Smooth muscle cell (in vitro differentiated cells): Measurements from ENCODE around the gene SFMBT2. TPM values are rescaled to one million over a fixed set of nuclear protein-coding genes. Genes with fewer than 3 reads are reported as not detected.
A peak's percentile ranks its signal among the peaks of the same experiment; 100 is the strongest.

Experiments
- DNase-seq: peaks from one replicate; lab custom pipeline; 2025; ENCODE audit not compliant: unreplicated experiment; lab: John Stamatoyannopoulos, UW
- H2AFZ ChIP-seq: fragments of 200-600 bp; sonication (generic); 2 replicates; pipeline ENCODE4 v1.6.0; 2016; ENCODE audit warnings: antibody characterized with exemption, low read depth, mild to moderate bottlenecking
- H3F3A ChIP-seq: fragments of 200-600 bp; sonication (generic); 2 replicates; pipeline ENCODE4 v1.6.0; 2017; ENCODE audit warnings: antibody characterized with exemption, low read depth
- H3K27ac ChIP-seq: fragments of 200-600 bp; sonication (generic); 2 replicates; pipeline ENCODE4 v1.5.1; 2016; ENCODE audit warnings: low read depth, mild to moderate bottlenecking
- H3K27me3 ChIP-seq: fragments of 200-600 bp; sonication (generic); 2 replicates; pipeline ENCODE4 v1.6.1; 2016; ENCODE audit warnings: low read depth, mild to moderate bottlenecking
- H3K36me3 ChIP-seq: fragments of 200-600 bp; sonication (generic); 2 replicates; pipeline ENCODE4 v1.5.1; 2016; ENCODE audit warnings: low read depth
- H3K4me1 ChIP-seq: fragments of 200-600 bp; sonication (generic); 2 replicates; pipeline ENCODE4 v1.5.1; 2016; ENCODE audit warnings: low read depth
- H3K4me2 ChIP-seq: fragments of 200-600 bp; sonication (generic); 2 replicates; pipeline ENCODE4 v1.6.0; 2016; ENCODE audit warnings: mild to moderate bottlenecking
- H3K4me3 ChIP-seq: fragments of 200-600 bp; sonication (generic); 2 replicates; pipeline ENCODE4 v1.5.1; 2016; ENCODE audit warnings: mild to moderate bottlenecking
- H3K79me2 ChIP-seq: fragments of 200-600 bp; sonication (generic); 2 replicates; pipeline ENCODE4 v1.6.0; 2016; ENCODE audit warnings: low read depth, mild to moderate bottlenecking
- H3K9ac ChIP-seq: fragments of 200-600 bp; sonication (generic); 2 replicates; pipeline ENCODE4 v1.6.0; 2016; ENCODE audit warnings: low read depth
- H3K9me3 ChIP-seq: fragments of 200-600 bp; sonication (generic); replicated peaks from 2 replicates; pipeline ENCODE4 v1.5.1; 2016; ENCODE audit warnings: low read depth
- H4K20me1 ChIP-seq: fragments of 200-600 bp; sonication (generic); 2 replicates; pipeline ENCODE4 v1.6.0; 2016; ENCODE audit warnings: low read depth
- WGBS: methylation state at CpG from one replicate; pipeline ENCODE4 v1.1.7; 2016; ENCODE audit warnings: low lambda C conversion rate; 5-methylcytosine and 5-hydroxymethylcytosine counted together
- polyA plus RNA-seq: library from polyadenylated mRNA; unstranded; fragments of >200 nt; fragmentation: Nextera tagmentation; extraction: Ambion mirVana; gene quantifications from 2 replicates; pipeline ENCODE4 v1.2.1, GENCODE V29; 2016
- total RNA-seq: library from RNA; depleted of rRNA; stranded (reverse); fragments of >200 nt; gene quantifications from 2 replicates; pipeline ENCODE4 v1.2.3, GENCODE V29; 2014
- TF ChIP-seq, protein P1 (sequence below): fragments of 200-600 bp; sonication (generic); IDR thresholded peaks from 2 replicates; pipeline ENCODE4 v1.5.1; 2017; ENCODE audit warnings: borderline replicate concordance, mild to moderate bottlenecking, antibody characterized with exemption; ENCODE audit not compliant: insufficient read depth, poor library complexity, severe bottlenecking

SFMBT2 gene
- total and polyA plus RNA-seq, 2 experiments from 2014 or later: 0.90 to 1.4 TPM

- H3K79me2 ChIP-seq: no peaks in the 10 kb centered on the region
- peak overlapping the region; percentile 25 for H3K4me2 ChIP-seq
- H3K36me3 ChIP-seq: no peaks in the 10 kb centered on the region
- H3K27ac ChIP-seq: peak overlapping the region; percentile 85
- peak overlapping the region; percentile 52 for H3K9ac ChIP-seq
- H2AFZ ChIP-seq: no peak overlapping the region
- 31% methylated on average over 5 of the region's 5 CpGs for WGBS
- H3K27me3 ChIP-seq: no peaks in the 10 kb centered on the region
- DNase-seq: no peak
- TF ChIP-seq, protein P1, sequence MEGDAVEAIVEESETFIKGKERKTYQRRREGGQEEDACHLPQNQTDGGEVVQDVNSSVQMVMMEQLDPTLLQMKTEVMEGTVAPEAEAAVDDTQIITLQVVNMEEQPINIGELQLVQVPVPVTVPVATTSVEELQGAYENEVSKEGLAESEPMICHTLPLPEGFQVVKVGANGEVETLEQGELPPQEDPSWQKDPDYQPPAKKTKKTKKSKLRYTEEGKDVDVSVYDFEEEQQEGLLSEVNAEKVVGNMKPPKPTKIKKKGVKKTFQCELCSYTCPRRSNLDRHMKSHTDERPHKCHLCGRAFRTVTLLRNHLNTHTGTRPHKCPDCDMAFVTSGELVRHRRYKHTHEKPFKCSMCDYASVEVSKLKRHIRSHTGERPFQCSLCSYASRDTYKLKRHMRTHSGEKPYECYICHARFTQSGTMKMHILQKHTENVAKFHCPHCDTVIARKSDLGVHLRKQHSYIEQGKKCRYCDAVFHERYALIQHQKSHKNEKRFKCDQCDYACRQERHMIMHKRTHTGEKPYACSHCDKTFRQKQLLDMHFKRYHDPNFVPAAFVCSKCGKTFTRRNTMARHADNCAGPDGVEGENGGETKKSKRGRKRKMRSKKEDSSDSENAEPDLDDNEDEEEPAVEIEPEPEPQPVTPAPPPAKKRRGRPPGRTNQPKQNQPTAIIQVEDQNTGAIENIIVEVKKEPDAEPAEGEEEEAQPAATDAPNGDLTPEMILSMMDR: no peak
- no peaks in the 10 kb centered on the region for H3F3A ChIP-seq
- no peaks in the 10 kb centered on the region for H3K9me3 ChIP-seq
- no peaks in the 10 kb centered on the region for H3K4me1 ChIP-seq
- H3K4me3 ChIP-seq: no peak overlapping the region
- no peaks in the 10 kb centered on the region for H4K20me1 ChIP-seq
Observed at GRCh38 chr10:7261351-7261750, 149.5 kb downstream of the SFMBT2 start.

DNA sequence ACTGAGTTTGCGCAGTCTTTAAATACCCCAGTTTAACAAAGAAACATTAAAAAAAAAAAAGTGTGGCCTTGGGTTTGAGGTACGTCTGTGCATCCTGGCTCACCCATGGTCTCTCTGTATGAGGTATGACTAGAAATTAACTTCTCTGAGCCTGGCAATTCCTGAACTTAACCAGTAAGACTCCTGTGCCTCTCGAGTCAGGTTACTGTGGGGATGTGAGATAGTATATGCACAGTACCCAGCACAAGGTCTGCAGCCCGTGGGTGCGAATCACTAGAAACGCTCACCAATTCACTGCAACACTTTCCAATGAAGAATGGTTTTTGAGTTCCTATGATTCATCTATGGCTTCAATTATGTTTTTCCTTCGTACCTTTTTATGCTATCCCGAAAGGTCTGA is 149.9 kb downstream of the SFMBT2 start:
- no peak for DNase-seq
- no peaks in the 10 kb centered on the region for H3K79me2 ChIP-seq
- no peaks in the 10 kb centered on the region for H3K4me1 ChIP-seq
- no peaks in the 10 kb centered on the region for H3F3A ChIP-seq
- H3K27me3 ChIP-seq: no peaks in the 10 kb centered on the region
- 90% methylated on average over 8 of the region's 8 CpGs for WGBS
- no peak overlapping the region for H3K4me3 ChIP-seq
- H3K4me2 ChIP-seq: peak overlapping the region; percentile 25
- H3K27ac ChIP-seq: peak overlapping the region; percentile 85
- no peaks in the 10 kb centered on the region for H3K36me3 ChIP-seq
- TF ChIP-seq, protein P1: no peak
- H3K9me3 ChIP-seq: no peaks in the 10 kb centered on the region
- peak overlapping the region; percentile 52 for H3K9ac ChIP-seq
- no peaks in the 10 kb centered on the region for H4K20me1 ChIP-seq
- no peak overlapping the region for H2AFZ ChIP-seq

DNA sequence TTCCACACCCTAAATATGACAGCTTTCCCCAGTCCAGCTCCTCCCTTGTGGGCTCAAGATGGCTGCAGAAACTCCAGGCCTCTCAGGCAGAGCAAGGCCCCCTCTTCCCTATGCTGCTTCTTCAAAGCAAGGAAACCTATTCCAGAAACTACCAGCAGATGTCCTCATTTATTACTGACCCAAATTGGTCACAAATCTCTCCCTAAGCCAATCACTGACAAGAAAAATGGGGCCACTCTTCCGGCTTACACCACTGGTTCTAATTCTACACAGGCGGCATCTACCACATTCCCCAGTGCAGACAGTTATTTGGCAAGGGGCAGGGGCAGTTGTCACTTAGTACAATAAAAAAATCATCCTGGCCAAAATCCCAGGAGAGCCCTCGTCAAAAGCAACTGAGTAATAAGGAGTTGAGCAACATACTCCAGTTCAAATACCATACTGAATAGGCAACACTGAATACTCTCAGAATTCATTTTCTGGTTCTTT is 150.4 kb downstream of the SFMBT2 start:
- H3K4me1 ChIP-seq: no peaks in the 10 kb centered on the region
- H3K27ac ChIP-seq: peak overlapping the region; percentile 85
- no peak for DNase-seq
- no peaks in the 10 kb centered on the region for H3K36me3 ChIP-seq
- WGBS: 31% methylated on average over 3 of the region's 3 CpGs
- TF ChIP-seq, protein P1: peak; percentile 59
- no peaks in the 10 kb centered on the region for H4K20me1 ChIP-seq
- no peaks in the 10 kb centered on the region for H3K27me3 ChIP-seq
- no peak overlapping the region for H3K4me3 ChIP-seq
- H3F3A ChIP-seq: no peaks in the 10 kb centered on the region
- no peak overlapping the region for H2AFZ ChIP-seq
- H3K9ac ChIP-seq: peak overlapping the region; percentile 52
- no peaks in the 10 kb centered on the region for H3K9me3 ChIP-seq
- peak overlapping the region; percentile 25 for H3K4me2 ChIP-seq
- no peaks in the 10 kb centered on the region for H3K79me2 ChIP-seq

GRCh38 chr10:7258948-7259523 is 151.8 kb downstream of the SFMBT2 start:
- 56% methylated on average over 8 of the region's 8 CpGs for WGBS
- H4K20me1 ChIP-seq: no peaks in the 10 kb centered on the region
- no peaks in the 10 kb centered on the region for H3K4me1 ChIP-seq
- H3K4me2 ChIP-seq: peak overlapping the region; percentile 11
- H3K36me3 ChIP-seq: no peaks in the 10 kb centered on the region
- H3K4me3 ChIP-seq: no peak overlapping the region
- no peaks in the 10 kb centered on the region for H3K79me2 ChIP-seq
- H3K9me3 ChIP-seq: no peaks in the 10 kb centered on the region
- no peak for DNase-seq
- no peaks in the 10 kb centered on the region for H3K27me3 ChIP-seq
- H2AFZ ChIP-seq: no peak overlapping the region
- no peaks in the 10 kb centered on the region for H3F3A ChIP-seq
- H3K9ac ChIP-seq: no peak overlapping the region
- TF ChIP-seq, protein P1: no peak
- no peak overlapping the region for H3K27ac ChIP-seq
